ENCODE results near the gene CLMN. TPM values are rescaled to one million over a fixed set of nuclear protein-coding genes. Genes with fewer than 3 reads are reported as not detected.

Gene CLMN
- total RNA-seq, 2 donors from 2014 or later: 3.4 to 4.0 TPM

DNA sequence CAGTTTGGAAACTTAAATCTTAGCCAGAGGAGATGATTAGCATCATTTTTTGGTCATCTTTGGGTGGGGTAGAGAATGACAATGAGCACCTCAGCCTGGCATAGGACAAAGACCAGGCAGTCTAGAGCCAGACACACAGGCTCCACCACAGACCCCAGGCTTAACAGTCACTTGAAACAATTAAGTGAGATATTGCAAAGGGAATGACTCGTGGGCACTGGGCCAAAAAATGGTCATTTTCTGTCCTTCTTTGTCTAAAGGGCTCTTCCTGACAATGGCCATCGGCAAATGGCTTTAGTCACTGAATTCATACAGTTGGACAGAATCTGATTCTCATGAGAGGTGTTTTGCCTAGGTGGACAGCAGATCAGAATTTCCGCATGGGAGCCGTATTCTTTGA, 84.4 kb downstream of the CLMN start:
- no peak overlapping the region for H3K4me3 ChIP-seq
- peaks cover 0 to 29% of the 10 kb centered on the region in 2 donors for H3K4me1 ChIP-seq
- H3K36me3 ChIP-seq: no peaks in the 10 kb centered on the region
- DNase-seq (ENCODE audit: low spot score): no peak
- no peaks in the 10 kb centered on the region for H3K9me3 ChIP-seq
- TF ChIP-seq, protein P1, sequence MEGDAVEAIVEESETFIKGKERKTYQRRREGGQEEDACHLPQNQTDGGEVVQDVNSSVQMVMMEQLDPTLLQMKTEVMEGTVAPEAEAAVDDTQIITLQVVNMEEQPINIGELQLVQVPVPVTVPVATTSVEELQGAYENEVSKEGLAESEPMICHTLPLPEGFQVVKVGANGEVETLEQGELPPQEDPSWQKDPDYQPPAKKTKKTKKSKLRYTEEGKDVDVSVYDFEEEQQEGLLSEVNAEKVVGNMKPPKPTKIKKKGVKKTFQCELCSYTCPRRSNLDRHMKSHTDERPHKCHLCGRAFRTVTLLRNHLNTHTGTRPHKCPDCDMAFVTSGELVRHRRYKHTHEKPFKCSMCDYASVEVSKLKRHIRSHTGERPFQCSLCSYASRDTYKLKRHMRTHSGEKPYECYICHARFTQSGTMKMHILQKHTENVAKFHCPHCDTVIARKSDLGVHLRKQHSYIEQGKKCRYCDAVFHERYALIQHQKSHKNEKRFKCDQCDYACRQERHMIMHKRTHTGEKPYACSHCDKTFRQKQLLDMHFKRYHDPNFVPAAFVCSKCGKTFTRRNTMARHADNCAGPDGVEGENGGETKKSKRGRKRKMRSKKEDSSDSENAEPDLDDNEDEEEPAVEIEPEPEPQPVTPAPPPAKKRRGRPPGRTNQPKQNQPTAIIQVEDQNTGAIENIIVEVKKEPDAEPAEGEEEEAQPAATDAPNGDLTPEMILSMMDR (IDR thresholded peaks at IDR 0.05): no peak
- H3K27ac ChIP-seq: no peak overlapping the region
- no peaks in the 10 kb centered on the region for H3K27me3 ChIP-seq

GRCh38 chr14:95234426-95234825, 85.3 kb downstream of the CLMN start:
- TF ChIP-seq, protein P1 (IDR thresholded peaks at IDR 0.05): no peak
- Histone ChIP-seq H3K27me3 (no peaks in the 10 kb centered on the region), H3K4me1 (peaks cover 0 to 29% of the 10 kb centered on the region in 2 donors), H3K9me3 (no peaks in the 10 kb centered on the region), H3K27ac (peak overlapping the region; percentile 44 to 56), H3K4me3 (no peak overlapping the region), H3K36me3 (no peaks in the 10 kb centered on the region)
- DNase-seq (ENCODE audit: low spot score): no peak

DNA sequence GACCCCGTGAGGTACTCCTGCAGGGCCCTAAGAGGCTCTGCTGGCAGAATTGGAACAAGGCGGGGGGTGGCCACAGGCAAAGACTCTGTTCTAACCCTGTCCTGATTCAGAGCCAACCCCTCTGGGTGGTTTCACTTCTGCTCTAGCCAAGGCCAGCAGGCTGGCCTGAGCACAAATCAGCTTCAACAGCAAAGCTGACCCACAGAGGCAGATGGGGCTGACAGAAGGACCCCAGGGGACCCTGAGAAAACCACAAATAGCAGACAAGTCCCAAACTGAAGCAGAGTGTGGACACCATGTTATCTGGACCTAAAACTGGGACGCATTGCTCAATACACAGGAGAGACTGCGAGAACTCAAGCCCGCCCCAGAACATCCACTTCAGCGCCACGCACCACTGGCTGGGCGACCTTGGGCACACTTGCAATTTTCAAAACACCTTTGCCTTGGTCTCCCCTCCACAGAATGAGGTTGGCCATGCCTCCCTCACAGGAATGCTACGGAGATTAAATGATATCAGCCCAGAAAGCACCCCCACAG, 85.9 kb downstream of the CLMN start:
- no peaks in the 10 kb centered on the region for H3K9me3 ChIP-seq
- H3K27me3 ChIP-seq: no peaks in the 10 kb centered on the region
- no peak overlapping the region for H3K4me3 ChIP-seq
- TF ChIP-seq, protein P1 (IDR thresholded peaks at IDR 0.05): no peak
- peaks cover 0 to 29% of the 10 kb centered on the region in 2 donors for H3K4me1 ChIP-seq
- H3K27ac ChIP-seq: peak overlapping the region; percentile 44 to 56
- H3K36me3 ChIP-seq: no peaks in the 10 kb centered on the region
- peak; percentile 75 for DNase-seq (ENCODE audit: low spot score)

DNA sequence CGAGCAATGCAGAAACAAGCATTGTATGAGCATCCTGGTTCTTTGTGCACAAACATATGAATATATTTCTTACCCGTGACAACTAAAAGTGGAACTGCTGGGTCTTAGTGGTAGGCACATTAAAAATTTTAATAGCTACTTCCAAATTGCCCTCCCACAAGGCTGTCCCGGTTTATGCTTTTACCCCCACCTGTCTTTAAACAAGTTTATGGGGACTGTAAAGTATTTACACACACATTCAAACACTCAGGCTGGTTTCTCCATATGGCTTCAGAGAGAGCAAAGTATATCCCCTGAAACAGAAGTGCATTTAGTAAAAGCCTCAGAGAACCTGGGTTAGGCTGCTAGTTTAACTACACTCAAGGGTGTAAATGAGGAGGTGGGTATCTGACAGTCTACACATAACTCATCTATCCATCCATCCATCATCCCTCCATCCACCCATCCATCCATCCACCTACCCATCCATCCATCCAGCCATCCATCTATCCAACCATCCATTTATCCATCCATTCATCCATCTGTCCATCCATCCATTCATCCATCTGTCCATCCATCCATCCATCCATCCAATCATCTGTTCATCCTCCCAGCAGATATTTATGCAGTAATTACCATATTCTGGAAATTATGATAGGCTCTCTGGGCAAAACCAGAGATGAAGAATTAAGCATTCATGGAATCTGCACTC, 86.7 kb downstream of the CLMN start:
- peaks cover 0 to 28% of the 10 kb centered on the region in 2 donors for H3K4me1 ChIP-seq

GRCh38 chr14:95231966-95232633, 87.6 kb downstream of the CLMN start:
- Histone ChIP-seq H3K27ac (no peak overlapping the region), H3K9me3 (no peaks in the 10 kb centered on the region), H3K36me3 (no peaks in the 10 kb centered on the region), H3K4me1 (peaks cover 0 to 25% of the 10 kb centered on the region in 2 donors), H3K27me3 (no peaks in the 10 kb centered on the region), H3K4me3 (no peak overlapping the region)
- no peak for DNase-seq (ENCODE audit: low spot score)
- TF ChIP-seq, protein P1 (IDR thresholded peaks at IDR 0.05): no peak

More for the DNA sequence above, 86.7 kb downstream of the CLMN start:
- TF ChIP-seq, protein P1 (IDR thresholded peaks at IDR 0.05): no peak
- Histone ChIP-seq H3K4me3 (no peak overlapping the region), H3K27ac (no peak overlapping the region), H3K27me3 (no peaks in the 10 kb centered on the region), H3K9me3 (no peaks in the 10 kb centered on the region), H3K36me3 (no peaks in the 10 kb centered on the region)
- no peak for DNase-seq (ENCODE audit: low spot score)

Data from right atrium auricular region (tissue), 2 donors.